NT2/D1 (cell line): ENCODE measurements around the gene KDM4F.
"Not testable (repeated sequence)": the region's sequence is repeated elsewhere in the genome, so short reads cannot be mapped to it uniquely, and the experiment has no call there.

Source experiments
- YY1 ChIP-seq: IDR thresholded peaks from 2 replicates; pipeline ENCODE4 v1.6.1; 2011; ENCODE audit not compliant: insufficient read length, insufficient read depth
- ZNF274 ChIP-seq: IDR thresholded peaks from 2 replicates; pipeline ENCODE4 v1.6.1; 2011; ENCODE audit warnings: mild to moderate bottlenecking, low read depth, low read length

DNA sequence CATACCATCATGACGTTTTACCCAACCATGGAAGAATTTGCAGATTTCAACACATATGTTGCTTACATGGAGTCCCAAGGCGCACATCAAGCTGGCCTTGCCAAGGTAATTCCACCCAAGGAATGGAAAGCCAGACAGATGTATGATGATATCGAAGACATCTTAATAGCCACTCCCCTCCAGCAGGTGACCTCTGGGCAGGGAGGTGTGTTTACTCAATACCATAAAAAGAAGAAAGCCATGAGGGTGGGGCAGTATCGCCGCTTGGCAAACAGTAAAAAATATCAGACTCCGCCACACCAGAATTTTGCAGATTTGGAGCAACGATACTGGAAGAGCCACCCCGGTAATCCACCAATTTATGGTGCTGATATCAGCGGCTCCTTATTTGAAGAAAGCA lies 23.6 kb upstream of the KDM4F start:
- not testable (repeated sequence) for TF ChIP-seq YY1, ZNF274
